ENCODE data around the gene GMCL2.

- TF ChIP-seq ZNF311 (tag by site-specific recombination; IDR thresholded peaks at IDR 0.05; ENCODE audit: borderline replicate concordance) (no peak), ZBTB1 (tag by site-specific recombination; IDR thresholded peaks at IDR 0.05) (no peak), CTCF (tag by site-specific recombination; IDR thresholded peaks at IDR 0.05) (no peak), ZNF501 (tag by site-specific recombination; IDR thresholded peaks at IDR 0.05) (no peak), ZNF561 (tag by site-specific recombination; IDR thresholded peaks at IDR 0.05; ENCODE audit: borderline replicate concordance) (no peak)
These were observed 5.1 kb upstream of the GMCL2 start for GRCh38 chr5:178192244-178192643.
